ENCODE results near the gene EGFR. TPM values are rescaled to one million over a fixed set of nuclear protein-coding genes. Genes with fewer than 3 reads are reported as not detected.

Gene EGFR
- total RNA-seq, 2 experiments from 2014 or later, result not detected

- ChIA-PET CTCF (interaction anchor here (0.6 to 5.0 kb wide), 5 partner anchors 13 to 484 kb away, joined by 3 to 30 read pairs (median 3); no protein-coding TSS in a partner anchor), POLR2A (no interaction called here)
- Mint-ChIP-seq H3K4me3 (no peak overlapping the region), H3K27me3 (peaks cover 42% of the 10 kb centered on the region), H3K4me1 (peaks cover 8% of the 10 kb centered on the region), H3K36me3 (ENCODE audit: low read depth) (no peaks in the 10 kb centered on the region), H3K9me3 (no peaks in the 10 kb centered on the region), H3K27ac (no peak overlapping the region)
- DNase-seq, result no peak
Observed at GRCh38 chr7:55252386-55252785, 233.6 kb downstream of the EGFR start.

DNA sequence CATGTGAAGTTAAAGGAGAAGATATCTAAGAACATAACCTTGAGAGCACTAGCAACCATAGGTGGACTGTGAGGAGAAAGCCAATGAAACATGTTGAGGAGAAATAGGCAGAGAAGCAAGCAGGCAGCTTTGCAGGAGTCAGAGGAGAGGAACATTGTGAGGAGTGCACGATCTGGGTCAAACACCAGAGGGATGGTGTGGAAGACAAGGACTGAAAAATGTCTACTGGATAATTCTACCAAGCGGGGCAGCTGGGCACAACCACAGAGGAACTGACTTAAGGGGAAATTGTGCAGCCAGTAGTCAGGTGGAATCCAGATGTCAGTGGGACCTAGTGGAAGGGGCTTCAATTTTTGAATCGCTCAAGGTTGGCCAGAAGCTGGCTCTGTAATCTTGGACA lies 234.4 kb downstream of the EGFR start:
- Mint-ChIP-seq H3K36me3 (ENCODE audit: low read depth) (no peaks in the 10 kb centered on the region), H3K4me3 (no peak overlapping the region), H3K27ac (no peak overlapping the region), H3K27me3 (peaks cover 42% of the 10 kb centered on the region), H3K4me1 (peaks cover 8% of the 10 kb centered on the region), H3K9me3 (no peaks in the 10 kb centered on the region)
- CTCF ChIA-PET, result interaction anchor here (1.0 to 5.0 kb wide), 4 partner anchors 12 to 479 kb away, joined by 3 to 30 read pairs (median 8); no protein-coding TSS in a partner anchor
- DNase-seq, result no peak
- POLR2A ChIA-PET, result no interaction called here

- H3K27ac Mint-ChIP-seq, result no peak overlapping the region
- no peaks in the 10 kb centered on the region for H3K9me3 Mint-ChIP-seq
- CTCF ChIA-PET, result interaction anchor here (0.6 to 5.0 kb wide), 7 partner anchors 17 to 495 kb away, joined by 3 to 30 read pairs (median 6); partner anchors contain the start of gene SEC61G
- no peaks in the 10 kb centered on the region for H3K36me3 Mint-ChIP-seq (ENCODE audit: low read depth)
- no peak for DNase-seq
- H3K27me3 Mint-ChIP-seq, result peaks cover 42% of the 10 kb centered on the region
- no peak overlapping the region for H3K4me3 Mint-ChIP-seq
- peaks cover 8% of the 10 kb centered on the region for H3K4me1 Mint-ChIP-seq
- POLR2A ChIA-PET, result no interaction called here
Observed at GRCh38 chr7:55254242-55254595, 235.4 kb downstream of the EGFR start.

DNA sequence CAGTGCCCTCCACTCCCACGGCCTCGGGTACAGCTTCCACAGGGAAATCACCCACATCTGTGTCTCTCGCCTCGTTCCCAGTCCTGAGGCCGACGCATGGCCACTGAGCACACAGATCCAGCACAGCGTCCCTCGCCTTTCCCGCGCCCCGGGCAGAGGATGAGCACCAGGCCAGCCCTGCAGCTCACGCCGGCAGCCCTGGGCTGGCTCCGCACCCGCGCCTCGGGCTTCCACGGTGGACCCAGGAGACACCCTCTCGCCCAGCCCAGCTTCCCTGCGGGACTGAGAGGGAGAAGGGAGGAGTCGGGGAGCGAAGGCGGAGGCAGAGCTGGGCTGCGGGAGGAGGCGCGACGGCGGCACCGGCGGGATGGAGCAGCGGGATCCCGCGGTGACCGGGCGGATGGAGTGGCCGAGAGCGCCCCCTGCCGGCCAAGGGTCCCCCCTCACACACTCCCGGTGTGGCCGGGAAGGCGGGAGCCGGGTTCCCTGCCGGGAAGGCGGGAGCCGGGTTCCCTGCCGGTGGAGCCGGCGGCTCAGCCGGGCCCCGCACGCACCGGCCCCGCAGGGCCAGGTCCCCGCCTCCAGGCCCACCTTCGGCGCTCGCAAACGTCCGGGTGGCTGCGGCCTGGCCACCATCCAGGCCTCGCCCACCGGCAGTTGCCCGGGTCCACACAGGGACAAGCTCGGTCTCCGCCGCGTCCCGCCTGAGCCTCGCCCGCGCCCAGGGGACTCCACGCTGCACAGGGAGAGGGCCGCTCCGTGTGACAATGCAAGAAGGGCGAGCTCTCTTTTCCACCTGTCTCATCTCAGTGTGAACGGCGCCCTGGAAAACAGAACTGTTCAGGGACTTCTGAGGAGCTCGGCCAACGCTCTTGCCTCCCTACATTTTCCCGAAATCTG lies 236.0 kb downstream of the EGFR start:
- peak overlapping the region; percentile 78 for H3K27ac Mint-ChIP-seq
- H3K4me1 Mint-ChIP-seq, result peaks cover 8% of the 10 kb centered on the region
- POLR2A ChIA-PET, result no interaction called here
- CTCF ChIA-PET, result interaction anchor here (0.6 to 5.0 kb wide), 15 partner anchors 9 to 496 kb away, joined by 3 to 30 read pairs (median 5); partner anchors contain the start of gene SEC61G
- no peaks in the 10 kb centered on the region for H3K9me3 Mint-ChIP-seq
- H3K36me3 Mint-ChIP-seq (ENCODE audit: low read depth), result no peaks in the 10 kb centered on the region
- H3K4me3 Mint-ChIP-seq, result peak overlapping the region; percentile 78
- DNase-seq, result peak; percentile 50
- H3K27me3 Mint-ChIP-seq, result peaks cover 42% of the 10 kb centered on the region

DNA sequence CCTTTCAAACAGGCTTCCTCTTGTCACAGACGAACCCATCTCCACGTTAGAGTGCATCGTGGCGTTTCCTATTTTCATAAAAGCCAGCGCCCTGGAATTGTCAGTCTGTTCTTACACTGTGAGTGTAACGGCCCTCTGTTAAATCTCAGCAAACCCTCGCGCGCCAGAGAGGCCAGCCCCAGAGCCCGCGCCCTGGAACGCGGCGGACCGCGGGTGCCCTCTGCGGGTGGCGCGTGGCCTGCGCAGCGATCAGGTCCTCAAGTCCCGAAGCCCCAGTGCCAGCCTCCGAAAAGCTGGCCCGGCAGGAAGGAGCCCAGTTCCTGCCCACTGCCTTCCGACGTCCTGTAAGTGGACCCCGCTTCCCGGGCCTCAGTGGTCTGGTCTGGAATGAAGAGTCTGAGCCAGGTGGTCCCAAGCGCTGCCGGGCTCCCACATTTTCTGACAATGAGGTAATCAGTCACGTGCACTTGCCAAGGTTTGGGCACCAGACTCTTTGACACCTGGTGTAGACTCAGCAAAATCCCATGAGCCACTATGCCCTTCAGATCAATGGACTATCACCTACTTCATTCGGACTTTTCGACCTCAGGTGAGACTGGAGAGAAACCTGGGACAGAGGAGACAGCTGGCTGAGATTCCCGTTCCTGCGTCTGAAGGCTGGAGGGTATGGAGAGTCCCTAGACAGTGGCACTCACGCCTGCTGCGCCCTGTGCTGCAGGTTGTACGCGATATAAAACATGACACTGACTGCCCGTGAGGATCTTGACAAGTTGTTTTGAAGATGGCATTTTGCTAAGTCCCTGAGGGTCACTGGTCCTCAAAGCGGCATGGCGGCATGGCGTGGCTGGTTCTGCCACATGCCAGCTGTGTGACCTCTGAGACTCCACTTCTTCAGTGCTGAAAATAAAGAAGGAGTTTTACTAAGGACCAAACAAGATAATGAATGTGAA lies 237.0 kb downstream of the EGFR start:
- H3K9me3 Mint-ChIP-seq, result no peaks in the 10 kb centered on the region
- peak; percentile 62 for DNase-seq
- H3K27me3 Mint-ChIP-seq, result peaks cover 42% of the 10 kb centered on the region
- peak overlapping the region; percentile 78 for H3K27ac Mint-ChIP-seq
- POLR2A ChIA-PET, result no interaction called here
- CTCF ChIA-PET, result interaction anchor here (0.7 to 5.0 kb wide), 17 partner anchors 9 to 546 kb away, joined by 3 to 30 read pairs (median 4); partner anchors contain the start of gene SEC61G
- H3K36me3 Mint-ChIP-seq (ENCODE audit: low read depth), result no peaks in the 10 kb centered on the region
- H3K4me3 Mint-ChIP-seq, result peak overlapping the region; percentile 78
- peaks cover 8% of the 10 kb centered on the region for H3K4me1 Mint-ChIP-seq

- H3K27ac Mint-ChIP-seq, result no peak overlapping the region
- ChIA-PET POLR2A (no interaction called here), CTCF (interaction anchor here (1.1 kb wide), 1 partner anchor 485 kb away, joined by 3 read pairs; no protein-coding TSS in a partner anchor)
- peaks cover 8% of the 10 kb centered on the region for H3K4me1 Mint-ChIP-seq
- H3K36me3 Mint-ChIP-seq (ENCODE audit: low read depth), result no peaks in the 10 kb centered on the region
- H3K27me3 Mint-ChIP-seq, result peaks cover 40% of the 10 kb centered on the region
- no peak overlapping the region for H3K4me3 Mint-ChIP-seq
- DNase-seq, result no peak
- no peaks in the 10 kb centered on the region for H3K9me3 Mint-ChIP-seq
Observed at GRCh38 chr7:55258631-55259030, 239.8 kb downstream of the EGFR start.

DNA sequence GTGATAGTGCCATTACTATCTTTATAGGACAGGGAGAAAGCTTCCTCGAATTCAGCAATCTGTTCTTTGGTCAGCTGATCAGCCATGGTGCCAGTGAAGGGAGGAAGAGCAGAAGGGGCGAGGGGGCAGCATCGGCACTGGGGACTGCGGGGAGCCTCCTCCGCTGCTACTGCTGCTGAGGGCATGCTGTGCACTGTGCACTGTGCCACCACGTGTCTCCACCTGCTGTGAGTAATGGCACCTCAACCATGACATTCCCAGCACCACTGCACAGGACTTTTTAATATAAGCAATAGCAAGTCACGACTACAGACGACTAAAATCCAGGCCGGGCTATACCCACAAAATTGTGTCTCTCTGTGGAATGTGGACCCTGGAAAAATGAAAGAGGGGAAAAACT lies 241.4 kb downstream of the EGFR start:
- H3K27ac Mint-ChIP-seq, result no peak overlapping the region
- CTCF ChIA-PET, result no interaction called here
- H3K27me3 Mint-ChIP-seq, result peaks cover 32% of the 10 kb centered on the region
- no peaks in the 10 kb centered on the region for H3K36me3 Mint-ChIP-seq (ENCODE audit: low read depth)
- POLR2A ChIA-PET, result no interaction called here
- peaks cover 7% of the 10 kb centered on the region for H3K4me1 Mint-ChIP-seq
- DNase-seq, result no peak
- no peaks in the 10 kb centered on the region for H3K9me3 Mint-ChIP-seq
- no peak overlapping the region for H3K4me3 Mint-ChIP-seq

GRCh38 chr7:55260676-55261385 lies 242.0 kb downstream of the EGFR start:
- Mint-ChIP-seq H3K27me3 (peaks cover 31% of the 10 kb centered on the region), H3K36me3 (ENCODE audit: low read depth) (no peaks in the 10 kb centered on the region), H3K9me3 (no peaks in the 10 kb centered on the region), H3K27ac (no peak overlapping the region), H3K4me3 (no peak overlapping the region), H3K4me1 (peaks cover 3% of the 10 kb centered on the region)
- ChIA-PET POLR2A (no interaction called here), CTCF (no interaction called here)
- DNase-seq, result no peak

Measured in activated CD4-positive, alpha-beta T cell treated with anti-CD3 and anti-CD28 coated beads, Interleukin-2, amount 10 ng/mL, durations not matched to agents 7 days and 5 days (primary cell).